HG02973 (cell line): ENCODE results near the gene F8.
"Not testable (repeated sequence)": the region's sequence is repeated elsewhere in the genome, so short reads cannot be mapped to it uniquely, and the experiment has no call there.

Experiments used
- ATAC-seq: cut with Tn5 transposase; IDR thresholded peaks from one replicate; pipeline ENCODE4 v1.9.1; 2021; ENCODE audit warnings: moderate library complexity; ENCODE audit not compliant: unreplicated experiment

Gene F8

GRCh38 chrX:155035688-155036087 is 13.2 kb upstream of the F8 start:
- no peak for ATAC-seq

- ATAC-seq = no peak
Observed at GRCh38 chrX:155031657-155032056, 9.1 kb upstream of the F8 start.

- ATAC-seq = no peak
Observed at GRCh38 chrX:155028877-155029291, 6.4 kb upstream of the F8 start.

- ATAC-seq = no peak
Observed at GRCh38 chrX:155028129-155028528, 5.6 kb upstream of the F8 start.

GRCh38 chrX:155027509-155028066 is 5.1 kb upstream of the F8 start:
- ATAC-seq = no peak

GRCh38 chrX:155026727-155027508 is 4.4 kb upstream of the F8 start, which contains the start of gene FUNDC2:
FUNDC2 (plus strand) TSS chrX:155026844; CDS start chrX:155026939, 95 bp downstream.
- ATAC-seq = peak; percentile 79

- ATAC-seq = no peak
Observed at GRCh38 chrX:155026420-155026726, 3.9 kb upstream of the F8 start.

- ATAC-seq = no peak
Observed at GRCh38 chrX:155023907-155024833, 1.6 kb upstream of the F8 start.

GRCh38 chrX:155020591-155020990 is 1.9 kb downstream of the F8 start:
- no peak for ATAC-seq

- ATAC-seq = no peak
Observed at GRCh38 chrX:155009994-155010472, 12.5 kb downstream of the F8 start.

GRCh38 chrX:155008578-155008977 is 13.9 kb downstream of the F8 start:
- ATAC-seq = not testable (repeated sequence)

GRCh38 chrX:155006913-155007671 is 15.4 kb downstream of the F8 start:
- not testable (repeated sequence) for ATAC-seq

GRCh38 chrX:155006379-155006778 is 16.1 kb downstream of the F8 start:
- ATAC-seq = not testable (repeated sequence)

- no peak for ATAC-seq
Observed at GRCh38 chrX:155005190-155005589, 17.3 kb downstream of the F8 start.

- ATAC-seq = no peak
Observed at GRCh38 chrX:155001873-155002272, 20.6 kb downstream of the F8 start.

GRCh38 chrX:155000841-155001240 is 21.7 kb downstream of the F8 start:
- ATAC-seq = no peak

GRCh38 chrX:154998204-154998880 is 24.2 kb downstream of the F8 start:
- ATAC-seq = no peak

GRCh38 chrX:154991476-154991875 is 31.0 kb downstream of the F8 start:
- no peak for ATAC-seq

- peak; percentile 55 for ATAC-seq
Observed at GRCh38 chrX:154991039-154991438, 31.5 kb downstream of the F8 start.

GRCh38 chrX:154990496-154990895 is 32.0 kb downstream of the F8 start:
- peak; percentile 73 for ATAC-seq
